K562 (cell line): Measurements from ENCODE around the gene KCTD21. TPM values are rescaled to one million over a fixed set of nuclear protein-coding genes. Genes with fewer than 3 reads are reported as not detected.

ENCODE experiments used
- ATAC-seq: fragments of 200-7000 bp; cut with Tn5 transposase; 3 replicates; pipeline ENCODE4 v1.9.1; 2020; ENCODE audit warnings: moderate library complexity
- BruUV-seq: library from RNA; stranded (reverse); fragments of 400-500 nt; replicated peaks from 2 replicates; lab custom pipeline; 2021; lab: Mats Ljungman, UMichigan
- CTCF ChIA-PET: fragments of 300-600 bp; formaldehyde crosslinking; extraction: SDS; loops from one replicate; lab custom pipeline; 2021; ENCODE audit warnings: low intra/inter-chr PET ratio; lab: Yijun Ruan, JAX
- POLR2A ChIA-PET: fragments of 300-600, 350-650 bp; sonication (Branson Sonifier 250); formaldehyde crosslinking; extraction: SDS; loops from one replicate; lab custom pipeline; 2021; ENCODE audit warnings: antibody characterized with exemption, inconsistent platforms; lab: Yijun Ruan, JAX
- DNase-seq, 4 experiments: peaks; one replicate each; pipeline versions ENCODE4 v3.0.0 to v3.0.0-alpha.2; 2011 to 2018; ENCODE audit warnings: low spot score in 3 of 4, mixed read lengths in 3 of 4; ENCODE audit errors: extremely low read depth in 1 of 4
- FAIRE-seq: peaks from 2 replicates; lab custom pipeline; 2011; peaks lifted over from hg19 to GRCh38; lab: Jason Lieb, UNC
- H2AFZ ChIP-seq: 2 replicates; pipeline ENCODE4 v1.6.0; 2011; ENCODE audit warnings: low read depth, low read length, control low read depth, inconsistent platforms
- H3K27ac ChIP-seq: fragments of 200-600 bp; 3 replicates; pipeline ENCODE4 v1.8.0; 2011; ENCODE audit warnings: low read depth, mild to moderate bottlenecking, control low read depth, inconsistent platforms, low read length, moderate library complexity, mixed read lengths; ENCODE audit errors: extremely low read depth
- H3K27me3 ChIP-seq, 2 experiments: fragments of 300-600 bp in 1 of 2; 2 replicates in 1 of 2; 3 replicates in 1 of 2; pipeline versions ENCODE4 v1.6.0 to v1.8.0; 2011; ENCODE audit warnings: inconsistent platforms in 2 of 2, low read length in 2 of 2, mild to moderate bottlenecking in 1 of 2, mixed read lengths in 1 of 2, moderate library complexity in 1 of 2; ENCODE audit not compliant: control insufficient read depth in 2 of 2, insufficient read depth in 2 of 2
- H3K36me3 ChIP-seq: fragments of 300-600 bp; 3 replicates; pipeline ENCODE4 v1.8.0; 2011; ENCODE audit warnings: mild to moderate bottlenecking, low read length, inconsistent platforms; ENCODE audit not compliant: control insufficient read depth, insufficient read depth
- H3K4me1 ChIP-seq, 2 experiments: fragments of 200-600 bp in 1 of 2; replicated peaks in 1 of 2; 2 replicates in 1 of 2; 3 replicates in 1 of 2; pipeline versions ENCODE4 v1.5.1 to v1.8.0; 2011; ENCODE audit warnings: inconsistent platforms in 2 of 2, low read length in 2 of 2, mild to moderate bottlenecking in 1 of 2, mixed read lengths in 1 of 2, moderate library complexity in 1 of 2; ENCODE audit not compliant: control insufficient read depth in 2 of 2, insufficient read depth in 2 of 2
- H3K4me2 ChIP-seq: 2 replicates; pipeline ENCODE4 v1.6.1; 2011; ENCODE audit warnings: low read length, control low read depth, inconsistent platforms, mixed read lengths; ENCODE audit not compliant: insufficient read depth
- H3K4me3 ChIP-seq: fragments of 200-600 bp; sonication (generic), shearing (Covaris generic); 2 replicates; pipeline ENCODE4 v1.5.1; 2016; ENCODE audit warnings: control low read depth, inconsistent platforms
- H3K79me2 ChIP-seq: fragments of 200-600 bp; 3 replicates; pipeline ENCODE4 v1.8.0; 2011; ENCODE audit warnings: low read length, inconsistent platforms; ENCODE audit not compliant: control insufficient read depth, insufficient read depth
- H3K9ac ChIP-seq, 2 experiments: 2 replicates each; pipeline versions ENCODE4 v1.6.0 to v1.6.1; 2011; ENCODE audit warnings: low read depth in 2 of 2, low read length in 2 of 2, control low read depth in 1 of 2, inconsistent platforms in 1 of 2, mild to moderate bottlenecking in 1 of 2, mixed read lengths in 1 of 2; ENCODE audit not compliant: insufficient read depth in 1 of 2
- H3K9me1 ChIP-seq: one replicate; pipeline ENCODE4 v1.6.0; 2011; ENCODE audit warnings: inconsistent platforms, mild to moderate bottlenecking, low read length, moderate library complexity; ENCODE audit not compliant: control insufficient read depth, insufficient read depth
- H3K9me3 ChIP-seq: replicated peaks from 2 replicates; pipeline ENCODE4 v1.5.1; 2011; ENCODE audit warnings: low read depth, low read length, inconsistent platforms; ENCODE audit not compliant: control insufficient read depth, insufficient read depth
- H4K20me1 ChIP-seq: replicated peaks from 2 replicates; pipeline ENCODE4 v1.6.1; 2011; ENCODE audit warnings: low read length, inconsistent platforms, mixed read lengths; ENCODE audit not compliant: control insufficient read depth, insufficient read depth
- BRCA1 ChIP-seq, 2 experiments: fragments of 450-650 bp in 1 of 2; sonication (generic) in 1 of 2; formaldehyde crosslinking in 1 of 2; IDR thresholded peaks; 2 replicates each; pipeline versions ENCODE4 v1.5.0 to v1.6.1; 2017 to 2020; ENCODE audit warnings: mild to moderate bottlenecking in 1 of 2, missing genetic modification reagents in 1 of 2
- CHCHD3 ChIP-seq: fragments of 250-450 bp; sonication (Bioruptor Pico); IDR thresholded peaks from 2 replicates; pipeline ENCODE4 v2.1.2; 2022; ENCODE audit warnings: mild to moderate bottlenecking
- DPF2 ChIP-seq: fragments of 450-650 bp; IDR thresholded peaks from 2 replicates; pipeline ENCODE4 v1.6.1; 2016
- EP300 ChIP-seq: IDR thresholded peaks from 2 replicates; pipeline ENCODE4 v1.6.1; 2012; ENCODE audit warnings: low read length, improper control_type of control experiment
- HDAC6 ChIP-seq: IDR thresholded peaks from 2 replicates; pipeline ENCODE4 v1.6.1; 2012; ENCODE audit warnings: low read depth, mild to moderate bottlenecking, control low read depth, inconsistent platforms, low read length, moderate library complexity
- KLF16 ChIP-seq: IDR thresholded peaks from 2 replicates; pipeline ENCODE4 v1.6.1; 2016; ENCODE audit warnings: antibody characterized with exemption
- NCOA4 ChIP-seq: fragments of 450-650 bp; IDR thresholded peaks from 2 replicates; pipeline ENCODE4 v1.6.1; 2018; ENCODE audit warnings: mild to moderate bottlenecking; ENCODE audit not compliant: partially characterized antibody
- PCBP1 ChIP-seq: fragments of 200-400 bp; formaldehyde crosslinking; IDR thresholded peaks from 2 replicates; pipeline ENCODE4 v1.6.1; 2018; ENCODE audit warnings: mild to moderate bottlenecking, low read depth, low read length; ENCODE audit not compliant: poor library complexity, severe bottlenecking
- PHB ChIP-seq: fragments of 250-450 bp; sonication (Bioruptor Pico); IDR thresholded peaks from 2 replicates; pipeline ENCODE4 v1.5.0; 2021
- WGBS: fragments of 100-300 bp; shearing (Covaris generic); methylation state at CpG from one replicate; pipeline ENCODE4 v1.1.6; 2016; ENCODE audit warnings: low coverage, mixed read lengths; ENCODE audit not compliant: insufficient coverage; ENCODE audit errors: missing lambda C conversion rate; 5-methylcytosine and 5-hydroxymethylcytosine counted together
- in situ Hi-C: fragments of 300-500 bp; cut with MboI; formaldehyde crosslinking; loops from 4 replicates; pipeline ENCODE4 v1.15.0; 2018; ENCODE audit warnings: inconsistent platforms, mixed read lengths
- intact Hi-C: fragments of 100-400 bp; cut with micrococcal nuclease; formaldehyde crosslinking; loops from 2 replicates; pipeline ENCODE4 v1.14.2; 2022
- polyA plus RNA-seq, 8 experiments: library from polyadenylated mRNA; depleted of rRNA in 4 of 8; stranded (reverse) in 5 of 8; unstranded in 3 of 8; fragments of >200 nt; fragmentation: Nextera tagmentation in 2 of 8; fragmentation: Illumina TruSeq in 1 of 8; extraction: Ambion mirVana in 2 of 8; extraction: Trizol in 1 of 8; gene quantifications; 2 replicates each; pipeline versions ENCODE4 v1.2.1 to v1.2.3, GENCODE V29; 2011 to 2014; ENCODE audit warnings: inconsistent platforms in 1 of 8, missing spikeins in 1 of 8
- total RNA-seq, 7 experiments: library from RNA; depleted of rRNA in 6 of 7; stranded (reverse); fragments of >200 nt in 6 of 7; fragmentation: Illumina TruSeq in 2 of 7; extraction: Trizol in 2 of 7; gene quantifications; 2 replicates each; pipeline versions ENCODE4 v1.2.1 to v1.2.3, GENCODE V29; 2011 to 2021; ENCODE audit warnings: low replicate concordance in 1 of 7
- TF ChIP-seq, protein P1 (sequence below): fragments of 450-650 bp; conservative IDR thresholded peaks from 2 replicates; pipeline ENCODE4 v1.6.1; 2016; ENCODE audit warnings: missing genetic modification characterization, low read depth, mild to moderate bottlenecking, missing compliant biosample characterization, moderate library complexity
- TF ChIP-seq, protein P2 (sequence below): sonication (generic); formaldehyde crosslinking; IDR thresholded peaks from 2 replicates; pipeline ENCODE4 v1.8.0; 2022; ENCODE audit warnings: missing genetic modification reagents, mild to moderate bottlenecking, borderline replicate concordance
- TF ChIP-seq, protein P3 (sequence below): sonication (generic); IDR thresholded peaks from 2 replicates; pipeline ENCODE4 v1.6.1; 2016
- TF ChIP-seq, protein P4 (sequence below): fragments of 450-650 bp; IDR thresholded peaks from 2 replicates; pipeline ENCODE4 v1.6.1; 2018; ENCODE audit not compliant: partially characterized antibody

Gene KCTD21
- total and polyA plus RNA-seq, 9 of the 15 experiments (the other 6 are each of a cell fraction or from before 2014, with no cell fraction given): 0.34 to 5.4 (median 1.9) TPM

DNA sequence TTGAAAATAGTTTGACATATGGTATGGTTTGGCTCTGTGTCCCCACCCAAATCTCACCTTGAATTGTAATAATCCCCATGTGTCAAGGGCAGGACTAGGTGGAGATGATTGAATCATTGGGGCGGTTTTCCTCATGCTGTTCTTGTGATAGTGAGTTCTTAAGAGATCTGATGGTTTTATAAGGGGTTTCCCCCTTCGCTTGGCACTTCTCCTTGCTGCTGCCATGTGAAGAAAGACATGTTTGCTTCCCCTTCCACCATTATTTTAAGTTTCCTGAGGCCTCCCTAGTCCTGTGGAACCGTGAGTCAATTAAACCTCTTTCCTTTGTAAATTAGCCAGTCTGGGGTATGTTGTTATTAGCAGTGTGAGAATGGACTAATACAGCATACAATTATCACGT, 7.7 kb downstream of the KCTD21 start (continued):
- TF ChIP-seq HDAC6 (no peak), NCOA4 (no peak), PHB (no peak), CHCHD3 (no peak), EP300 (no peak), BRCA1 (IDR thresholded peaks at IDR 0.05) (no peak), BRCA1 (CRISPR knock-in tag; IDR thresholded peaks at IDR 0.05) (no peak)
- TF ChIP-seq, protein P1, sequence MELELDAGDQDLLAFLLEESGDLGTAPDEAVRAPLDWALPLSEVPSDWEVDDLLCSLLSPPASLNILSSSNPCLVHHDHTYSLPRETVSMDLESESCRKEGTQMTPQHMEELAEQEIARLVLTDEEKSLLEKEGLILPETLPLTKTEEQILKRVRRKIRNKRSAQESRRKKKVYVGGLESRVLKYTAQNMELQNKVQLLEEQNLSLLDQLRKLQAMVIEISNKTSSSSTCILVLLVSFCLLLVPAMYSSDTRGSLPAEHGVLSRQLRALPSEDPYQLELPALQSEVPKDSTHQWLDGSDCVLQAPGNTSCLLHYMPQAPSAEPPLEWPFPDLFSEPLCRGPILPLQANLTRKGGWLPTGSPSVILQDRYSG: no peak
- TF ChIP-seq, protein P2, sequence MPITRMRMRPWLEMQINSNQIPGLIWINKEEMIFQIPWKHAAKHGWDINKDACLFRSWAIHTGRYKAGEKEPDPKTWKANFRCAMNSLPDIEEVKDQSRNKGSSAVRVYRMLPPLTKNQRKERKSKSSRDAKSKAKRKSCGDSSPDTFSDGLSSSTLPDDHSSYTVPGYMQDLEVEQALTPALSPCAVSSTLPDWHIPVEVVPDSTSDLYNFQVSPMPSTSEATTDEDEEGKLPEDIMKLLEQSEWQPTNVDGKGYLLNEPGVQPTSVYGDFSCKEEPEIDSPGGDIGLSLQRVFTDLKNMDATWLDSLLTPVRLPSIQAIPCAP (CRISPR knock-in tag): no peak
- TF ChIP-seq, all 486 proteins: peak for 0

DNA sequence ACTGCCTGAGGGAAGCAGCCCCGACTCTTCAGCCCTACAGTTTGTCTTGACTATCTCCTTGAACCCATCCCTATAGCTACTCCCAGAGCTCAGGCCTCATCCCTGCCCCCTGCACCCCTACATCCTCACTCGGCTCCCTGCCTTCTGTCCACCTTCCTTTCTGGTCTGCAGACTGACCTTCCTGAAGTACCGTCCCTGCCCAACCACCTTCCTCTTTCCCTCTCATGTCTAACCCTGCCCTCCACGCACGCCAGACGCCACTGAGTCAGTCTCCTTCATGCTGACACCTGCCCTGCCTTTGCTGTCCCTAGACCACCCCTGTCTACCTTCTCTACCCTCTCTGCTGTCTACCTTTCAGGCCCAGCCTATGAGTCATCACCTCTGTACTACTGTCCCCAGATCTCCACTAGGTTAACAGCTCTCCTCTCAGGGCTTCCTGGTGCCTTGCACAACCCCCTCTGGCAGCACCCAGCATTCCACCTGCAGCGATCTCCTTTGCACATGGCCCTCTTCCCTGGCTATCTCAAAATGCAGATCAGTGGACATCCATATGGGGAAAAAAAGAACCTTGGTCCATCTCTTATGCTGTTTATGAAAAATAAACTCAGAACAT, 8.9 kb downstream of the KCTD21 start:
- no peaks in the 10 kb centered on the region for H3K79me2 ChIP-seq
- no peak overlapping the region for H3K4me3 ChIP-seq
- H3K36me3 ChIP-seq: no peaks in the 10 kb centered on the region
- no peak overlapping the region for H3K4me2 ChIP-seq
- CTCF ChIA-PET: no interaction called here
- no peaks in the 10 kb centered on the region for H3K9me3 ChIP-seq
- DNase-seq (peak in 3 of 4 experiments; percentile 30 to 58 (median 40)), FAIRE-seq (no peak), ATAC-seq (peak; percentile 82)
- in situ Hi-C loops (no loop called here), intact Hi-C loops (no loop called here)
- H3K9ac ChIP-seq: peak overlapping the region in 1 of 2 experiments; percentile 6; a peak in 1 of 4 replicates
- H3K27me3 ChIP-seq: no peaks in the 10 kb centered on the region
- no peak overlapping the region for H3K27ac ChIP-seq
- POLR2A ChIA-PET: interaction anchor here (0.6 kb wide), 1 partner anchor 14 kb away, joined by 3 read pairs; no protein-coding TSS in a partner anchor
- H3K4me1 ChIP-seq: peaks cover 5 to 15% of the 10 kb centered on the region in 2 experiments; a peak in 4 of 5 replicates
- no peaks in the 10 kb centered on the region for H3K9me1 ChIP-seq
- no peak overlapping the region for H2AFZ ChIP-seq
- WGBS: 42% methylated on average over 5 of the region's 7 CpGs
- no peaks in the 10 kb centered on the region for H4K20me1 ChIP-seq
- no TSS peak for BruUV-seq
- TF ChIP-seq PCBP1 (no peak), DPF2 (0 out of 2 replicates have a peak, but pooled peaks have one; percentile 25), KLF16 (no peak)
- TF ChIP-seq, protein P3, sequence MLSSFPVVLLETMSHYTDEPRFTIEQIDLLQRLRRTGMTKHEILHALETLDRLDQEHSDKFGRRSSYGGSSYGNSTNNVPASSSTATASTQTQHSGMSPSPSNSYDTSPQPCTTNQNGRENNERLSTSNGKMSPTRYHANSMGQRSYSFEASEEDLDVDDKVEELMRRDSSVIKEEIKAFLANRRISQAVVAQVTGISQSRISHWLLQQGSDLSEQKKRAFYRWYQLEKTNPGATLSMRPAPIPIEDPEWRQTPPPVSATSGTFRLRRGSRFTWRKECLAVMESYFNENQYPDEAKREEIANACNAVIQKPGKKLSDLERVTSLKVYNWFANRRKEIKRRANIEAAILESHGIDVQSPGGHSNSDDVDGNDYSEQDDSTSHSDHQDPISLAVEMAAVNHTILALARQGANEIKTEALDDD: 0 out of 2 replicates have a peak, but pooled peaks have one; percentile 13
- TF ChIP-seq, protein P4, sequence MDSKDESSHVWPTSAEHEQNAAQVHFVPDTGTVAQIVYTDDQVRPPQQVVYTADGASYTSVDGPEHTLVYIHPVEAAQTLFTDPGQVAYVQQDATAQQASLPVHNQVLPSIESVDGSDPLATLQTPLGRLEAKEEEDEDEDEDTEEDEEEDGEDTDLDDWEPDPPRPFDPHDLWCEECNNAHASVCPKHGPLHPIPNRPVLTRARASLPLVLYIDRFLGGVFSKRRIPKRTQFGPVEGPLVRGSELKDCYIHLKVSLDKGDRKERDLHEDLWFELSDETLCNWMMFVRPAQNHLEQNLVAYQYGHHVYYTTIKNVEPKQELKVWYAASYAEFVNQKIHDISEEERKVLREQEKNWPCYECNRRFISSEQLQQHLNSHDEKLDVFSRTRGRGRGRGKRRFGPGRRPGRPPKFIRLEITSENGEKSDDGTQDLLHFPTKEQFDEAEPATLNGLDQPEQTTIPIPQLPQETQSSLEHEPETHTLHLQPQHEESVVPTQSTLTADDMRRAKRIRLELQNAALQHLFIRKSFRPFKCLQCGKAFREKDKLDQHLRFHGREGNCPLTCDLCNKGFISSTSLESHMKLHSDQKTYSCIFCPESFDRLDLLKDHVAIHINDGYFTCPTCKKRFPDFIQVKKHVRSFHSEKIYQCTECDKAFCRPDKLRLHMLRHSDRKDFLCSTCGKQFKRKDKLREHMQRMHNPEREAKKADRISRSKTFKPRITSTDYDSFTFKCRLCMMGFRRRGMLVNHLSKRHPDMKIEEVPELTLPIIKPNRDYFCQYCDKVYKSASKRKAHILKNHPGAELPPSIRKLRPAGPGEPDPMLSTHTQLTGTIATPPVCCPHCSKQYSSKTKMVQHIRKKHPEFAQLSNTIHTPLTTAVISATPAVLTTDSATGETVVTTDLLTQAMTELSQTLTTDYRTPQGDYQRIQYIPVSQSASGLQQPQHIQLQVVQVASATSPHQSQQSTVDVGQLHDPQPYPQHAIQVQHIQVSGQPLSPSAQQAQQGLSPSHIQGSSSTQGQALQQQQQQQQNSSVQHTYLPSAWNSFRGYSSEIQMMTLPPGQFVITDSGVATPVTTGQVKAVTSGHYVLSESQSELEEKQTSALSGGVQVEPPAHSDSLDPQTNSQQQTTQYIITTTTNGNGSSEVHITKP: no peak
